HG03103 (cell line): ENCODE results near the gene CGN.

Experiments used
- ATAC-seq: cut with Tn5 transposase; IDR thresholded peaks from one replicate; pipeline ENCODE4 v1.9.1; 2021; ENCODE audit warnings: low read depth; ENCODE audit not compliant: unreplicated experiment

CGN gene

GRCh38 chr1:151501474-151501873, 9.7 kb upstream of the CGN start:
- no peak for ATAC-seq

GRCh38 chr1:151502035-151502700, 9.0 kb upstream of the CGN start:
- ATAC-seq = no peak

GRCh38 chr1:151502859-151503780, 8.1 kb upstream of the CGN start:
- no peak for ATAC-seq

- ATAC-seq = no peak
Measured at GRCh38 chr1:151504252-151504651, 6.9 kb upstream of the CGN start.

GRCh38 chr1:151504759-151505158, 6.4 kb upstream of the CGN start:
- no peak for ATAC-seq

- no peak for ATAC-seq
Measured at GRCh38 chr1:151508833-151509232, 2.4 kb upstream of the CGN start.

- no peak for ATAC-seq
Measured at GRCh38 chr1:151509350-151510019, 1.7 kb upstream of the CGN start.

GRCh38 chr1:151510020-151510405, 1.2 kb upstream of the CGN start:
- ATAC-seq = no peak

GRCh38 chr1:151510614-151510956, 602 bp upstream of the CGN start:
- no peak for ATAC-seq

GRCh38 chr1:151511636-151512215, 539 bp downstream of the CGN start:
- peak; percentile 16 for ATAC-seq

- ATAC-seq = no peak
Measured at GRCh38 chr1:151512326-151512725, 1.1 kb downstream of the CGN start.

- ATAC-seq = no peak
Measured at GRCh38 chr1:151512801-151513625, 1.8 kb downstream of the CGN start.

- no peak for ATAC-seq
Measured at GRCh38 chr1:151513626-151514121, 2.5 kb downstream of the CGN start.

GRCh38 chr1:151514366-151514765, 3.2 kb downstream of the CGN start:
- ATAC-seq = no peak

GRCh38 chr1:151515265-151515664, 4.1 kb downstream of the CGN start:
- no peak for ATAC-seq

GRCh38 chr1:151516031-151516511, 4.9 kb downstream of the CGN start:
- no peak for ATAC-seq

GRCh38 chr1:151518431-151518830, 7.2 kb downstream of the CGN start:
- ATAC-seq = no peak

GRCh38 chr1:151518936-151519335, 7.7 kb downstream of the CGN start:
- no peak for ATAC-seq

- ATAC-seq = no peak
Measured at GRCh38 chr1:151519667-151520066, 8.5 kb downstream of the CGN start.

GRCh38 chr1:151520359-151520758, 9.2 kb downstream of the CGN start:
- no peak for ATAC-seq
